LoVo (cell line): Measurements from ENCODE around the gene ACADS.

Experiments
- DNase-seq: peaks from one replicate; pipeline ENCODE4 v3.0.0-alpha.2; 2016; ENCODE audit warnings: low spot score

Gene ACADS

DNA sequence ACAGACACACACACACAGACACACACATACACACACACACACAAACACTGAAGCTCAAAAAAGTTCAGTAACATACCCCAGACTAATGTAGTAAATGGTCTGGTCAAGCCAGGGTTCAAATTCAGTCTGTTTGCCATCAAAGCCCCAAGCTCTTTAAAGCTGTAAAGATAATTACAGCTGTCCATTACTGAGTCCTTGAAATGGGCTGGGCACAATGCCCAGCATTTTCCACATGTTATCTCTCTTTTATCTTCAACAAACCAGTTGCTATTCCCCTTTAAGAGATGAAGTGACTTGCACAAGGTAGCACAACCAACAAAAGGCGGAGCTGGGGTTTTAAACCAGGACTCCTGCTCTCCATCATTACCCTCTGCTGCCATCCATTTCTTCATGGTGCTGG is 23.0 kb upstream of the ACADS start:
- DNase-seq: no peak

DNA sequence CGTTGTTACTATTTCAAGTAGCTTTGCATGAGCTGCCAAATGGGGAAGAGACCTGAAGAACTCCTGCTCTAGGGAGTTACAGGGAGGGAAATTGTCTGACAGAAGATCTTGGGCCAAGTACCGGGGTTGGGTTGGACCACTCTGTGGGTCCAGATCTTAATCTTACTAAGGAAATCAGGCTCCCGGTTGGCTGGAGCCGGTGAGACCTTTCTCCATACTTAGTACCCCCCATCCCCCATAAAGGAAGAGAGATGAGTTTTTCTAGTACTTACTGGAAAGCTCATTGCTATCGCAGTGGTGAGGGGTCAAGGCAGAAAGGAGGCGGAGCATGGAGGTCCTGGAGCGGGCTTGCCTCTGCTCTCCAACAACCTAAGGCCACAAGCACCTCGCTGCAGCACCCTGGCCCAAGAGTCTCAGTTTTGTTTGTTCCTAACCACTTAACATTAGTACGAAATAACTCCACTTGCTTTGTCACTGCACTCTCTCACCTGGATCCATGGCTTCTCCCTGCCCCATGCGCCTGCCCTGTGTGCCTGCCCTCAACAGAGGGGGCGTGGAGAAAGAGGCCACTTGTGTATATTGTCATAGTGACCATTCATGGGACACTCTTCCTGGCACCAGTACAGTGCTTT is 22.2 kb upstream of the ACADS start:
- no peak for DNase-seq

DNA sequence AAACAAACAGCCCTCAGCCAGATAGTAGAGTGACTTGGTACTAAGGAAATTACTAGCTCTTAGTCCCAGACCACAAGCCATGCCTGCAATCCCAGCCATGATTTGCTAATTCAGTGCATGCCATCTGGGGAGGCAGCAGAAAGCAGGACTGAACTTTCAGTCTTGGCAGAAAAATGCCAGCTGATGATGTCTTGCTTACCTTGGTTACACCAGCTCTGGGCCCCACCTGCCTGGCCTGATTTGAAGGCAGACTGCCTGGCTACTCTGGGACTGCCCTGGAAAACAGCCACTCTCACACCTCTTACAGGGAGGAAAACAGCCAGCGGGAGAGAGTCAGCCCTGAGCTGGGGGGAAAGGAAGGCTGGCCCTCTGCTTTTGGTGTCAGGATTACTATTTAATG is 20.0 kb upstream of the ACADS start:
- no peak for DNase-seq

DNA sequence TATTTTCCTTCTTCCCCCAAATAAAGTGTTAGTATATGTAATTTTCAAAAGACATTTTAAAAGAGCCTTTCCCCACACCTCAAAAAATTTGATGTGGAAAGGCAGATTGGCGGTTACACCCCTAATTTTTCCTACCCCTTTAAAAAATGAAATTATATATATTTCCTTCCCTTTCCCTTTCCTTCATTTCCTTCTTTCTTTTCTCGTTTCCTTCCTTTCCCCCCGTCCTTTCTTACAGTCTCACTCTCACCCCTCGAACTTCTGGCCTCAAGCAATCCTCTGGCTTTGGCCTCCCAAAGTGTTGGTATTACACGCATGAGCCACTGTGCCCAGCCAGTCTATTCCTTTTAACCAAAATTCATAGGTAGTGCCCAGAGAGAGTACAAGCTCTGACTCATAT is 19.6 kb upstream of the ACADS start:
- no peak for DNase-seq

DNA sequence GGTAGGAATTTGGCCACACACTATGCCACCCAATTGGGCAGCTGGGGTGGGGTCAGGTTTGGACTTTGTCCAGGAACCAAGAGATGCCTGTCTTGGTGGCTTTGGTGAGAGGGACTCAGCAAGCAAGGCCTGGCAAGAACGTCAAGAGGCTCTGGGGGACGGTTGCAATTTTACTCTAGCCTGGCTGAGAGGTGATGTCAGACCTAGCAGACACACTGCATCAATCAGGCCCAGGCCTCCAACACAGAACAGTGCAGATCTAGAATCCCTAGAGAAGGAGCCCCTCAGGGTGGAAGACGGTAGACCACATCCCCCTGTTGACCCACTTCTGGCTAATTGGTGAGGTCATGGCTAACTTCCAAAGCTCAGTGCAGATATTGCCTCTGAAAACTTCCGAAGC is 17.0 kb upstream of the ACADS start:
- DNase-seq: no peak

DNA sequence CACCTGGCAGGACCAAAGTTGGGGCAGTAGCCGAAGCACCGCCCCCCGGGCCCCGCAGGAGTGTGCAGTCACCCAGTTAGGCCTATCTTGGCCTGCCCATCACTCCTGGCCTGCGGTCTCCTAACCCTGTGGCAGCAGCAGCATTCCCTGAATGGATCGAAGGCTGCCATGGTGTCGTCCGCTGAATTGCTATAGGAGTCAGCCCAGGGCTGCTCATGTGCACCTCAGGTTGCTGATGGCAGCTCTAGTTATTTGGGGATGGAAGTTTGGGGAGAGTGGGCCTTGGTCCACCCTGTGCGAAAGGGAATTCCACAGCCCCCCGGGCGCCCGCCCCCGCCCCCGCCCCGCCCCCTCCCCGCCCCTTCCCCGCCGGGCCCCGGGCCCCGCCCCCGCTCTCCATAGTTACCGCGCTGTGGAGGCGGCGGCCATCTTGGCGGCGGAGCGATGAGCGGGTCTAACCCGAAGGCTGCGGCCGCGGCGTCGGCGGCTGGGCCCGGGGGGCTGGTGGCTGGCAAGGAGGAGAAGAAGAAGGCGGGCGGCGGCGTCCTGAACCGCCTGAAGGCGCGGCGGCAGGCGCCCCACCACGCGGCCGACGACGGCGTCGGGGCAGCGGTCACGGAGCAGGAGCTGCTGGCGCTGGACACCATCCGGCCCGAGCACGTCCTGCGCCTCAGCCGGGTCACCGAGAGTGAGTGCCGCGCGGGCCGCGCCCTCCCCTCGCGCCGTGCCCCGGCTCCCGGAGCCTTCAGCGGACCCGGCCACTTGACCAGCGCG is 15.4 kb upstream of the ACADS start, which contains the start of gene UNC119B:
UNC119B (plus strand) TSS at position 428 of the 774 bp plus-strand sequence; CDS start at position 445, 17 bp downstream.
- DNase-seq: peak; percentile 67

DNA sequence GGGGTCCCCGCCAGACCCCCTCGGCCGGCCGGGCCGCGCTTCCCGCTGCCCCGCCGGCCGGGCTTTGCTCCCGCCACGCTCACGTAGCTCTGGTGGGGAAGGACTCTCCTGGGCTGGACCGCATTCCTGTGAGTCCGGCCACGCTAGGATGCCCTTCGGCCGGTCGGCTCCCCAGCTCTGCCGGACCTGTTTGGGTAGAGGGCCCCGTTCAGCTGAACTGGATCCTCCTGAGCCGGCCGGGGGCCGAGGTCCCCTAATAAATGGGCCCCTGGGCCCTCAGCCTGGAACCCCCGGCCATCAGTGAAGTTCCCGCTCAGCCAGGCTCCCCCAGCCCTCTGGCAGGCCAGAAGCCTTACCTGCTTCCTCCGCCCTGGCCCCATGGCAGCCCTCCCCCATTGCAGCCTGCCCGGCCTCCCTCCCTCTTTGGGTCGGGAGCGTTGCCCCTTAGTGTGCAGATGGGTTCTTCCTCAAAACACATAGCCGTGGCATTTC is 14.8 kb upstream of the ACADS start:
- DNase-seq: no peak

DNA sequence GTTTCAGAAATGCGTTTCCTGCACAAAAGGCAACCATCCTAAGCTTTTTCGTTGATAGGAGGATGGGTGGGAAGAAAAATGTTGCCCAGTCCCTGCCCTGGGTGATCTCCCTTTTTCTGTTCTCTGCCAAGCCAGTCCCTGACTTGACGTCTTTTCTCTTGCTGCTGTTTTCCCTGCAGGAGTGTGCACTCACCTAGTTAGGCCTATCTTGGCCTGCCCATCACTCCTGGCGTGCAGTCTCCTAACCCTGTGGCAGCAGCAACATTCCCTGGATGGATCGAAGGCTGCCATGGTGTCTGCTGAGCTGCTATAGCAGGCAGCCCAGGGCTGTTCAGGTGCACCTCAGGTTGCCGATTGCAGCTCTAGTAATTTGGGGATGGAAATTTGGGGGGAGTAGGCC is 14.2 kb upstream of the ACADS start:
- no peak for DNase-seq

DNA sequence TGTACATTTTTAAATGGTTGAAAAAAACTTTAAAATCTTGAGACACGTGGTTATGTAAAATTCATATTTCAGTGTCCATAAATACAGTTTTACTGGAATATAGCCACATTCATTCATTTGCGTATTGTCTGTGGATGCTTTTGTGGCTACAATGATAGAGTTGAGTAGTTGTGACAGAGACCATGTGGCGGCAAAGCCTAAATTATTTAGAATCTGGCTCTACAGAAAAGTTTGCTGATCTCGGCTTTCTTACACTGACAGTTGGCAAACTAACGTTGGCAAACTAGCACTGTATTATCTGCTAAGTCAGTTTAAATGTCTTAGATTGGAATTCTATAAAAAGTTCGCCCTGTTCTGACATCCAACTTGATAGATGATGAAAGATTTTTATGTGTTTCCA is 13.0 kb upstream of the ACADS start:
- DNase-seq: no peak

DNA sequence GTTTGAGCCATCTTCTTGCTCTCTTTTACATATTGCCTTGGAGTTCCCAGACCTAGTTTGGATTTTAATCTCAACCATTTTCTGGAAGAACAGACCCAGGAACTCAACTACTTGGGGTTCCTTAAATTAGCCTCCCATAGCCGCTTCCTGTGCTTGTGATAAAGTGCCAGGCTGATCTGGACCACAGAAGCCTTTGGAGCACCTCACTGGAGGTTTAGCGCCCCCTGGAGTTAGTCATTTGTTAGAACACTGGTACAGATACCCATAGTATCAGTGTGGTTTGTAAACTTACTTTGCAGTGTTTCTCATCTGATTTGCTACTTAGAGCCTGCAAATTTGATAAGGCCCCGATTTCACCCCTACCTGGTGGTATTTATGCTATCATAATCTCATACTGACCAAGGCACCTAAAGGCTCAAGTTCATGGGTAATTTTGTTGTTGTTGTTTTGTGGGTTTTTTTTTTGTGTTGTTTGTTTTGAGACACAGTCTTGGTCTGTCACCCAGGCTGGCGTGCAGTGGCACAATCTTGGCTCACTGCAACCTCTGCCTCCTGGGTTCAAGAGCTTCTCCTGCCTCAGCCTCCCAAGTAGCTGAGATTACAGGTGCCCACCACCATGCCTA is 11.7 kb upstream of the ACADS start:
- DNase-seq: peak; percentile 90

DNA sequence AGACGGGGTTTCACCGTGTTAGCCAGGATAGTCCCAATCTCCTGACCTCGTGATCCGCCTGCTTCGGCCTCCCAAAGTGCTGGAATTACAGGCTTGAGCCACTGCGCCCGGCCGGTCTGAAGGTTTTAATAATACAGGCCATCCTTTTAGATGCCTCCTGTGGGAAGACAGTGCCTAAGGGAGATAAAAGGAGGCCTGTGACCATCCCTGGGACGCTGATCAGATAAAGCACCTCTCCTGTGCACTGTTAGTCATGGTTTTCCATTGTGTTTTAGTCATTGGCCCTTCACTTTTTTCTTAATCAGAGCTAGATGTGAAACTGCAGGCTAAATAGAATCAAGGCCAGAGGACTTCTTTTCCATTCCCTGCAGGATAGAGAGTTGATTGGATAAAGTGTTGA is 7.6 kb upstream of the ACADS start:
- no peak for DNase-seq

DNA sequence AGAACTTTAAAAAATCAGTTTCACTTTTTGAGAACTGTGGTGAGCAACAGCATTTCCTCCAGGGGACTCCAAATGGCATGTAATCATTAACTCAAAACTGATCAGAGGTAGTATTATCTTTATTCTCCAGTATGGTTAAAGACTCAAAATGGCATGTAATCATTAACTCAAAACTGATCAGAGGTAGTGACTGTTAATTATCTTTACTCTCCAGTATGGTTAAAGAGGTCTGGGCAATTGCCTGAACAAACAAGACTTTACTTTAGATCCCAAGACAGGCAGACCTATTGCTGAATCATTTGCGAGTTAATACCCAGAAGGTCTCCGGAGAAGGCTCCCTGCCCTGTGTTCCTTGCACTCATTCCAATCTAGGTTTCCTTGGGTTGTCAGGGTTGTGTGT is 6.6 kb upstream of the ACADS start:
- DNase-seq: no peak

DNA sequence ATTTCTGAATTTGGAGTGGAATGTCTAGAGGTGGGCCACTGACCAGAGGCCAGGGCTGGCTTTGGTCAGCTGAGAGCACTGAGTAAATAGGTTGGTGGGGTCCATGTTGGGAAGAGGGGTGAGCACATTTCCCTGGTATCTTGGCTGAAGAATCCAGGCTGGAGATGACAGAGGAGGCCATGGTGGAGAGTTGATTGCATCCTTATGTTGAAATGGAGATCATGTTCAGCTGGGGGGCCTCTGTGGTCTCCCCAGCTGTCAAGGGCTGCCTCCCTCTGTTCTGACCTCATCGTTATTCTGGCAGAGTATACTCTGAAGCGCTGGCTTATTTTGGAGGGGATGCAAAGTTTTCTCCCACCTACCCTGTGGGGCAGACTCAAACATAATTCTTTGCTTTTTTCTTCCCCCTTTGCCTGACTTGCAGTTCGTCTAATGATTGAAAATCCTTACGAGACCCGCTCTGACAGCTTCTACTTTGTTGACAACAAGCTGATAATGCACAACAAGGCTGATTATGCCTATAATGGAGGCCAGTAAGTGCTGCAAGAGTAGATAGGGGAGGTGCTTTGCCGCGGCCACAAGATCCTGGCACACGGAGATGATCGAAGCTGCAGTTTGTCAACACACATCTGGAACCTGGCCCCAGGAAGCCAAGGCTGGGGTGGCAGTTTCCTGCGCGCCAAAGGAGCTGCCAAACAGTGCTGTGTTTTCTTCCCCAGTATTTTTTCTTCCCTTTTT is 6.0 kb upstream of the ACADS start:
- no peak for DNase-seq

DNA sequence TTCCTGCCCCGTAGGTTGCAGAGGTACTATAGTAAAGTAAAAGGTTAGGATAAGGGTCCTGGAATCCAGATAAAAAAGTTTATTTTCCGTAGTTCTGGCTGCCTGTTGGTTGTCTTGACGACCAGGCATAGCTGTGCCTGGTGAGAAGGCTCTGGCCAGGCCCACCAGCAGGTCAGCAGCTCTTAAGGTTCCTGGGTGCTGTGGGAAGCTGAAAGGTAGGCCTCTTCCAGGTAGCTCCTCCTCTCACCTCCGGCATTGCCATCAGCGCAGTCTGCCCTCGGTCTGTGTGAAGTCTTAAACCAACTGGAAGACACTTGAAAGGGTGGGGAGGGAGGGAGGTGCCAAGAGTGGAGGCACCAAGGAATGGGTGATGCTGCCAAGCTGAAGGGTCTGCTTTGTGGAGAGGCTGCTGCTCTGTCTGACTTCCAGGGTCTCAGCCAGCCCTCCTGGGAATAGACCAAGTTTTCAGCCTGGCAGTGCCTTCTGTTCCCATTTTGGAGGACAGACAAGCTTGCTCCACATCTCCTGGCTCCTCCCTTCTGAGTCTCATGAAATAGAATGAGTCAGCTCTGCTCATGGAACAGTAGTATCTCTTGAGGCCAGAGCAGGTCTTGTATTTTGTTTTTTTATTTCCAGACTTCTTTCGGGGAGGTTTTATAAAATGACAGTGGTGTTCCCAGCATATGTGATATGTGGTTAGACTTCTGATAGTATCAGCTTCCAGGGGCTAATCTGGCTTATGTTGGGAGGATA is 5.2 kb upstream of the ACADS start:
- DNase-seq: no peak

DNA sequence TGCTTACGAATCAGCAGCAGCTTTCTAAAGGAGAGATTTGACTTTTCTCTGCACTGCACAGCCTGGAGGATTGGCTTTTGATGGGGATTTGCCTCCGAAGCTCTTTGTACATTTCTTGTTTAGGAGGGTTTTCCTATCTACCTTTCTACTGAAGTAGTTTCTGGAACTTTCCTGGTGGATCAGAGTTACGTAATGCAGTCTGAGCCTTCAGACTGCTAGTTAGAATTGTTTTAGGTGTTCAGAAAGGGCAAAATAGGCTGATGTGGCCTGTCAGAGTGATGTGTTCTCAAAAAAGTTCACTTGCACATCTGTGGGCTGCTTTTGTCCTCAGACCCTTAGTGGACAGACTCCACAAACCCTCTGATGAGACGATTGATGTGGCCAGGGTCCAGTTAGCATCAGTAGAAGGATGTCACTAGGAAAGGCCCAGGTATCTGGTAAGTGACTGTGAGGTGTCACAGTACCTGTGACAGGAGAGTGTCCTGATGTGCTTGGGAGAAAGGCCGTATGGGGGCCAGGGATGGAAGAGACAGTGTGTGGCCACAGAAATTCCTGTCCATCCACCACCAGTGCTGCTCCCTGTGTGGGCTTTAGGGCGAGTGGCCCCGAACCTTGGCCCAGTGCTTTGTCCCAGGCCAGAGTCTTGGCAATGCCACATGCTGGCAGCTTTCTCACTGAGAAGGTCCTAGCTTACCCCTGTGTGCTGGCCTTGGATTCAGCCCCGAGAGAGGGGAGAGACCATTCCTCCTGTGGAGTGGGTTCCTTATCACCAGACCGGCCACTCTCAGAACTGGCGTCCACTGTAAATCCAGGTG is 4.4 kb upstream of the ACADS start:
- DNase-seq: no peak

DNA sequence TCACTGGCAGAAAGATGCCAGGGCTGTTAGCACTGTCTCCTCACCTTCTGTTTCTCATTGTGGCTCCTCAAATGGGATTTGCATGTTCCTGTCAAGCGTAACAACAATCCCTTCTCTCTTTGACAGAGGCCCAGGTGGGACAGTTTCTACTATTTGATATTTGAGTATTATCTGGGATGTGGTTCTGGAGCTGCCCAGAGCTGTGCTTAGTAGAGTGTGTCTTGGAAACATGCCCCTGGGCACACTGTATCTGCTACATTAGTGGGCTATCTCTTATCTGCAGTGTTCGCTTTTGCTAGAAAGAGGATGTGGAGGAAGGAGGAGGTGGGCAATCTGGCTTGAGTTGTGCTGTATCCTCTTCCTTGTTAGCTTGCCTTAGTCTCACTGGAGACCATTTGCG is 3.8 kb upstream of the ACADS start:
- no peak for DNase-seq

DNA sequence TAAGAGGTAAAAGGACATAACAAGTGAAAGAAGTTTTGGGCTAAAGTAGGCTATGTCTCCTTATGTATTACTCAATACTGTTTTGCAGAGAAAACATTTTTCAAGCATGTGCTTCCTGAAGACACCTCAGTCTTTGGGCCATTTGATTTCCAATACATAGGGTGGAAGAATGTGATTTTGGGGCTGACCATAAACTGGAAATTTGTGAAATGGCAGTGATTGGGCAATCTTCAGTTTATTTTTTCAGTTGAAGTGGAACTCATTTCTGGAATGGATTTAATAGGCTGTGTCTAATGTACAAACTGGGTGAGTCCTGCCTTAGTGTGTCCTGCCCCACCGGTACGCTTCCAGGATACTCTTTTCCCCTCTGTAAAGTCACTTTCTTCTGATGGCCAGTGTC is 2.8 kb upstream of the ACADS start:
- DNase-seq: no peak

DNA sequence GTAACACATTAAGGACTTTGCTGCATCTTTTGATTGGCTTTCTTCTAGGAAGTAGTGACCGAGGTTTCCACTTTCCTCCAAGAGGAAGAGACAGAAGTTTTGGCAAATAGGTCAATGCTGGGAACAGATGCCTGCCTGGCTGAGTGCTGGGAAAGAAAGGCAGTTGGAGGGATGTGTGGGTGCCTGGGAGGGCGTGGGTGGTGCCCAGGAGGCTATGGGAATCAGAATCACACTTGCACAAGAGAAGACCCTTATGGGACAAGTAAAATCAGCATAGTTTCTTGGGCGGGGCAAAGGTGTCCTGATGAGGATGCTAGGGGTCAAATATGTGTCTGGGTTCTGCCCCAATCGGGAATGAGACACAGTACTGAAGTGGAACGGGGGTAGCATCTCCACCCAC is 906 bp upstream of the ACADS start:
- no peak for DNase-seq

DNA sequence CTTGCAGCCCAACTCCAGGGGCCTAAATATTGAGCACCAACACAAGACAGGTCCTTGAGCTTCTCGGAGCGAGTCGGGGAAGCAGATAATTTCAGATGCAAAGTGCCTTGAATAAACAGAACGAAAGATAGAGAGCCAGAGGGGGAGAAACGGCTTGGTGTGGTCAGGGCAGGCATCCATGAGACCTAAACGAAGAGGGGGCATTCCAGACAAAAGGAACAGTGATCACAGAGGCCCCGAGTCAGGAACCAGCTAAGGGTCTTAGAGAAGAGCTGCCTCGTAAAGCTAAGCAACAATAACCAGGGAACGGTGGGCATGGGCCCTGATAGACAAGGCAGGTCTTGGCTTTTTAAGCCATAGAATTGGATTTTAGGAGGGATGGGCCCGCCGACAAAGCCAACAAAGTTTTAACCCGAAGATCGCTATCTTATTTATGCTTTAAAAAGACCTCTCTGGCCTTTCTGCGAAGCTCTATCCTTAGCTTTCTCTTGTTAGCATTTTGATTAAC is 421 bp upstream of the ACADS start:
- DNase-seq: no peak

DNA sequence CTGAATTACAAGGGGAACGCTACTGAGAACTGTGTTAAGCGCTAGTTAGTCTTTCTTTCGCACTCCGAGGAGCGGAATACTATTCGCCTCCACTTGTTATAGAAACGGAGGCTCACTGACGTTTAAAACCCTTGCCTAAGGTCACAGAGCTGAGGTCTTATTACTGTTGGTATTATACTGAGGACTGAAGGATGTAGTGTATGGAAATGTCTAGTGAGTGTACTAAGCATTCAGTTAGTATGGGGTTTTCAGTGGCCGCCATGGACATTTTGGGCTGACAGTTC is 826 bp downstream of the ACADS start:
- no peak for DNase-seq

DNA sequence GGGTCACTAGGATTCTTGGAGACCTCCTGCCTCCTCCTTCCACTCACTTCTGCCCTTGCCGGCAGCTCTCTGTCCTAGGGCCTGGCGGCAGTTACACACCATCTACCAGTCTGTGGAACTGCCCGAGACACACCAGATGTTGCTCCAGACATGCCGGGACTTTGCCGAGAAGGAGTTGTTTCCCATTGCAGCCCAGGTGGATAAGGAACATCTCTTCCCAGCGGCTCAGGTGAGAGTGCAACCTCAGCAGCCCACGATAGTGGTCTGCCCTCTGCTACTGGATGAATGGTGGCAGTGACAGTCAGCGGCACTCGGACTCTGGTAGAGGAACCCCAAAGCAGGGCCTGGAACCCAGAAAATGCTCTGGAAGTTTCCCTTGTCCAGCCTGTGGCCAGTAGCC is 1.3 kb downstream of the ACADS start:
- DNase-seq: no peak
